ENCODE results near the gene NPDC1.

NPDC1 gene

GRCh38 chr9:137023157-137023556 lies 22.8 kb downstream of the NPDC1 start:
- no peak for DNase-seq

- no peak for DNase-seq
Observed at GRCh38 chr9:137022662-137023008, 23.3 kb downstream of the NPDC1 start.

GRCh38 chr9:137021979-137022661 lies 23.9 kb downstream of the NPDC1 start:
- no peak for DNase-seq

GRCh38 chr9:137021568-137021978 lies 24.4 kb downstream of the NPDC1 start:
- no peak for DNase-seq

GRCh38 chr9:137020771-137021567 lies 25.0 kb downstream of the NPDC1 start:
- no peak for DNase-seq

GRCh38 chr9:137019891-137020683 lies 25.9 kb downstream of the NPDC1 start:
- no peak for DNase-seq

- DNase-seq: no peak
Observed at GRCh38 chr9:137018761-137019559, 27.0 kb downstream of the NPDC1 start.

GRCh38 chr9:137017791-137018497 lies 28.0 kb downstream of the NPDC1 start:
- no peak for DNase-seq

- DNase-seq: no peak
Observed at GRCh38 chr9:137017071-137017470, 28.9 kb downstream of the NPDC1 start.

- no peak for DNase-seq
Observed at GRCh38 chr9:137016436-137016835, 29.5 kb downstream of the NPDC1 start.

GRCh38 chr9:137015976-137016375 lies 30.0 kb downstream of the NPDC1 start:
- DNase-seq: no peak

GRCh38 chr9:137015540-137015930 lies 30.4 kb downstream of the NPDC1 start:
- DNase-seq: no peak

- DNase-seq: no peak
Observed at GRCh38 chr9:137014776-137015539, 31.0 kb downstream of the NPDC1 start.

GRCh38 chr9:137014166-137014565 lies 31.8 kb downstream of the NPDC1 start:
- DNase-seq: no peak

GRCh38 chr9:137013571-137013940 lies 32.4 kb downstream of the NPDC1 start:
- DNase-seq: no peak

GRCh38 chr9:137012694-137013570 lies 33.0 kb downstream of the NPDC1 start:
- DNase-seq: no peak

- no peak for DNase-seq
Observed at GRCh38 chr9:137011907-137012675, 33.9 kb downstream of the NPDC1 start.

- DNase-seq: no peak
Observed at GRCh38 chr9:137011156-137011555, 34.8 kb downstream of the NPDC1 start.

GRCh38 chr9:137009938-137010732 lies 35.8 kb downstream of the NPDC1 start:
- no peak for DNase-seq

All from fibroblast of upper back skin (primary cell).